ENCODE measurements around the gene MMP14.

- no peak for TF ChIP-seq CTCF (IDR thresholded peaks at IDR 0.05; ENCODE audit: low read depth, low read length)
- no peak for TF ChIP-seq POLR2A (IDR thresholded peaks at IDR 0.05; ENCODE audit: extremely low read depth, insufficient read length)
- TF ChIP-seq MAX (IDR thresholded peaks at IDR 0.05; ENCODE audit: low read depth, low read length), result no peak
Measured at GRCh38 chr14:22793976-22794375, 42.4 kb upstream of the MMP14 start.

All from NB4 (cell line).